NCI-H1092 (cell line): ENCODE results near the gene PKDCC.
"Not testable (repeated sequence)": the region's sequence is repeated elsewhere in the genome, so short reads cannot be mapped to it uniquely, and the experiment has no call there.

Source experiments
- DNase-seq: peaks from one replicate; lab custom pipeline; 2025; lab: John Stamatoyannopoulos, UW

The PKDCC gene

GRCh38 chr2:42065753-42066152 lies 17.9 kb downstream of the PKDCC start:
- not testable (repeated sequence) for DNase-seq

GRCh38 chr2:42067001-42067400 lies 19.2 kb downstream of the PKDCC start:
- DNase-seq, result not testable (repeated sequence)

GRCh38 chr2:42067521-42067920 lies 19.7 kb downstream of the PKDCC start:
- DNase-seq, result no peak

- DNase-seq, result no peak
These were observed 20.9 kb downstream of the PKDCC start for GRCh38 chr2:42068571-42069178.

GRCh38 chr2:42069568-42069967 lies 21.7 kb downstream of the PKDCC start:
- DNase-seq, result no peak

GRCh38 chr2:42071791-42072190 lies 24.0 kb downstream of the PKDCC start:
- DNase-seq, result no peak

GRCh38 chr2:42072349-42073118 lies 24.7 kb downstream of the PKDCC start:
- peak; percentile 25 for DNase-seq

- no peak for DNase-seq
These were observed 26.1 kb downstream of the PKDCC start for GRCh38 chr2:42073739-42074503.

GRCh38 chr2:42074661-42075060 lies 26.8 kb downstream of the PKDCC start:
- DNase-seq, result no peak

GRCh38 chr2:42076357-42077225 lies 28.8 kb downstream of the PKDCC start:
- DNase-seq, result no peak

- no peak for DNase-seq
These were observed 29.5 kb downstream of the PKDCC start for GRCh38 chr2:42077343-42077742.

- DNase-seq, result no peak
These were observed 32.0 kb downstream of the PKDCC start for GRCh38 chr2:42079737-42080287.

GRCh38 chr2:42081151-42081550 lies 33.3 kb downstream of the PKDCC start:
- DNase-seq, result not testable (repeated sequence)

- DNase-seq, result no peak
These were observed 34.2 kb downstream of the PKDCC start for GRCh38 chr2:42082016-42082415.

- DNase-seq, result no peak
These were observed 36.4 kb downstream of the PKDCC start for GRCh38 chr2:42084231-42084671.

GRCh38 chr2:42085070-42085469 lies 37.2 kb downstream of the PKDCC start:
- not testable (repeated sequence) for DNase-seq

GRCh38 chr2:42085706-42086487 lies 38.1 kb downstream of the PKDCC start:
- DNase-seq, result no peak

- DNase-seq, result peak; percentile 11
These were observed 38.7 kb downstream of the PKDCC start for GRCh38 chr2:42086500-42086953.

GRCh38 chr2:42087137-42087856 lies 39.5 kb downstream of the PKDCC start:
- no peak for DNase-seq

- no peak for DNase-seq
These were observed 40.0 kb downstream of the PKDCC start for GRCh38 chr2:42087857-42088195.
